GM12878 (cell line): Measurements from ENCODE around the gene ZNF280D.

Experiments used
- CEBPB ChIP-seq, 2 experiments: fragments of 150-350 bp in 1 of 2; IDR thresholded peaks; 2 replicates each; pipeline ENCODE4 v1.6.1; 2012 to 2014; ENCODE audit warnings: low read depth in 2 of 2, low read length in 2 of 2, borderline replicate concordance in 1 of 2, inconsistent platforms in 1 of 2
- CHD1 ChIP-seq: IDR thresholded peaks from 2 replicates; pipeline ENCODE4 v1.6.1; 2012; ENCODE audit warnings: low read depth, low read length, improper control_type of control experiment
- CREM ChIP-seq: IDR thresholded peaks from 2 replicates; pipeline ENCODE4 v1.6.1; 2014; ENCODE audit warnings: antibody characterized with exemption, low read depth
- CTCF ChIP-seq, 3 experiments: IDR thresholded peaks in 2 of 3; conservative IDR thresholded peaks in 1 of 3; 2 replicates each; pipeline ENCODE4 v1.5.1; 2011; ENCODE audit warnings: low read depth in 3 of 3, low read length in 3 of 3, mild to moderate bottlenecking in 3 of 3, control low read depth in 2 of 3, moderate library complexity in 2 of 3, inconsistent platforms in 1 of 3, mixed read lengths in 1 of 3; ENCODE audit not compliant: control insufficient read depth in 2 of 3, insufficient read depth in 1 of 3; ENCODE audit errors: extremely low read depth in 1 of 3
- EZH2 ChIP-seq: IDR thresholded peaks from 2 replicates; pipeline ENCODE4 v1.6.1; 2012; ENCODE audit warnings: low read depth, mild to moderate bottlenecking, control low read depth, inconsistent platforms, low read length, borderline replicate concordance; ENCODE audit not compliant: control insufficient read depth
- MAX ChIP-seq: IDR thresholded peaks from 2 replicates; pipeline ENCODE4 v1.6.1; 2012; ENCODE audit warnings: low read depth, low read length, improper control_type of control experiment
- NKRF ChIP-seq: fragments of 450-650 bp; conservative IDR thresholded peaks from 2 replicates; pipeline ENCODE4 v1.6.1; 2017; ENCODE audit warnings: mild to moderate bottlenecking, moderate library complexity
- POLR2AphosphoS5 ChIP-seq: IDR thresholded peaks from 2 replicates; pipeline ENCODE4 v1.6.1; 2011; ENCODE audit warnings: mild to moderate bottlenecking, low read length, inconsistent platforms
- REST ChIP-seq: IDR thresholded peaks from 2 replicates; pipeline ENCODE4 v1.6.1; 2012; ENCODE audit warnings: mild to moderate bottlenecking, low read depth, low read length
- SUPT20H ChIP-seq: IDR thresholded peaks from 2 replicates; pipeline ENCODE4 v1.6.1; 2011; ENCODE audit warnings: low read depth, mild to moderate bottlenecking, low read length, moderate library complexity, borderline replicate concordance; ENCODE audit not compliant: control insufficient read depth

DNA sequence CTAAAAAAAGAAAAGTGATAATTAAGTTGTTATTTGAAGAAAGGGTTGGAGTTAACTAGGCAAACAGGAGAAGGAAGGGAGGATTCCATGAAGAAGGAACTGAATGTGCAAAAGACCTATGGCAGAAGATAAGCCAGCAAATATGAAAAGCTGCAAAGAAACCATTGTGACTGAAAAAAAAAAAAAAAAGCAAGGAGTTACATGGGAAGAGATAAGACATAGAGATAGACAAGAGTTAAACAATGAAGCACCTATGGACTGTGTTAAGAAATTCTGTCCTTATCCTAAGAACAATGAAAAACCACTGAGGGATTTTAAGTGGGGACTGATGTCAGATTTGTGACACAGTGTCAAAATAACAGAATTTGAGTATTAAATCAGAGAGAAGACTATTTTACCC, 17.0 kb downstream of the ZNF280D start:
- TF ChIP-seq CEBPB (IDR thresholded peaks at IDR 0.05; ENCODE audit: borderline replicate concordance in 1 of 2, low read depth in 2 of 2, low read length in 2 of 2): no peak
- no peak for TF ChIP-seq CTCF (IDR thresholded peaks at IDR 0.05 in 2 of 3, conservative IDR thresholded peaks at IDR 0.05 in 1 of 3; ENCODE audit: control insufficient read depth in 2 of 3, extremely low read depth in 1 of 3, insufficient read depth in 1 of 3, low read depth in 3 of 3, low read length in 3 of 3)
- TF ChIP-seq REST: no peak
- no peak for TF ChIP-seq EZH2
- TF ChIP-seq MAX: no peak
- TF ChIP-seq SUPT20H: no peak
- TF ChIP-seq NKRF: no peak
- TF ChIP-seq POLR2AphosphoS5: no peak
- no peak for TF ChIP-seq CHD1
- TF ChIP-seq CREM: no peak
